Ascending aorta (tissue), 2 donors: ENCODE data around the gene HSPA12A. TPM values are rescaled to one million over a fixed set of nuclear protein-coding genes. Genes with fewer than 3 reads are reported as not detected.

Source experiments
- DNase-seq, 2 donors: peaks; one replicate each; pipeline ENCODE4 v3.0.0-alpha.2; 2019; ENCODE audit warnings: low spot score in 2 of 2
- H3K27ac ChIP-seq, 2 donors: fragments of 200-600 bp; sonication (generic); one replicate each; pipeline ENCODE4 v1.5.1; 2016 to 2017; ENCODE audit warnings: mild to moderate bottlenecking in 1 of 2
- H3K27me3 ChIP-seq: fragments of 200-600 bp; sonication (generic); one replicate; pipeline ENCODE4 v1.5.1; 2017
- H3K36me3 ChIP-seq, 2 donors: fragments of 200-600 bp; sonication (generic); one replicate each; pipeline ENCODE4 v1.5.1; 2016
- H3K4me1 ChIP-seq, 2 donors: fragments of 200-600 bp; sonication (generic); one replicate each; pipeline ENCODE4 v1.5.1; 2016 to 2017; ENCODE audit warnings: mild to moderate bottlenecking in 1 of 2
- H3K4me3 ChIP-seq, 2 donors: fragments of 200-600 bp; sonication (generic); one replicate each; pipeline ENCODE4 v1.5.1; 2016 to 2017; ENCODE audit warnings: mild to moderate bottlenecking in 1 of 2
- H3K9me3 ChIP-seq, 2 donors: fragments of 200-600 bp; sonication (generic); one replicate each; pipeline ENCODE4 v1.5.1; 2016
- intact Hi-C: fragments of 100-400 bp; cut with DNase I; formaldehyde crosslinking; loops from one replicate; pipeline ENCODE4 v1.15.1; 2023
- total RNA-seq: library from RNA; depleted of rRNA; stranded (reverse); fragments of >200 nt; gene quantifications from one replicate; pipeline ENCODE4 v1.1.0, GENCODE V29; 2016
- TF ChIP-seq, protein P1 (sequence below), 3 experiments: fragments of 200-600 bp in 2 of 3; fragments of 450-650 bp in 1 of 3; sonication (generic) in 2 of 3; IDR thresholded peaks; one replicate each; pipeline ENCODE4 v1.5.1; 2016 to 2019; ENCODE audit warnings: antibody characterized with exemption in 3 of 3, mild to moderate bottlenecking in 1 of 3, moderate library complexity in 1 of 3

Gene HSPA12A
- total RNA-seq, 1 donor from 2014 or later, result 5.5 TPM

- Histone ChIP-seq H3K36me3 (no peaks in the 10 kb centered on the region), H3K4me3 (peak overlapping the region in 1 of 2 donors; percentile 9), H3K4me1 (peaks cover 0 to 12% of the 10 kb centered on the region in 2 donors), H3K27me3 (no peaks in the 10 kb centered on the region), H3K27ac (peak overlapping the region in 1 of 2 donors; percentile 7), H3K9me3 (no peaks in the 10 kb centered on the region)
- TF ChIP-seq, protein P1, sequence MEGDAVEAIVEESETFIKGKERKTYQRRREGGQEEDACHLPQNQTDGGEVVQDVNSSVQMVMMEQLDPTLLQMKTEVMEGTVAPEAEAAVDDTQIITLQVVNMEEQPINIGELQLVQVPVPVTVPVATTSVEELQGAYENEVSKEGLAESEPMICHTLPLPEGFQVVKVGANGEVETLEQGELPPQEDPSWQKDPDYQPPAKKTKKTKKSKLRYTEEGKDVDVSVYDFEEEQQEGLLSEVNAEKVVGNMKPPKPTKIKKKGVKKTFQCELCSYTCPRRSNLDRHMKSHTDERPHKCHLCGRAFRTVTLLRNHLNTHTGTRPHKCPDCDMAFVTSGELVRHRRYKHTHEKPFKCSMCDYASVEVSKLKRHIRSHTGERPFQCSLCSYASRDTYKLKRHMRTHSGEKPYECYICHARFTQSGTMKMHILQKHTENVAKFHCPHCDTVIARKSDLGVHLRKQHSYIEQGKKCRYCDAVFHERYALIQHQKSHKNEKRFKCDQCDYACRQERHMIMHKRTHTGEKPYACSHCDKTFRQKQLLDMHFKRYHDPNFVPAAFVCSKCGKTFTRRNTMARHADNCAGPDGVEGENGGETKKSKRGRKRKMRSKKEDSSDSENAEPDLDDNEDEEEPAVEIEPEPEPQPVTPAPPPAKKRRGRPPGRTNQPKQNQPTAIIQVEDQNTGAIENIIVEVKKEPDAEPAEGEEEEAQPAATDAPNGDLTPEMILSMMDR (IDR thresholded peaks at IDR 0.05), result no peak
- DNase-seq, result no peak
- intact Hi-C loops, result no loop called here
Measured at GRCh38 chr10:116699049-116699448, 43.3 kb downstream of the HSPA12A start.

DNA sequence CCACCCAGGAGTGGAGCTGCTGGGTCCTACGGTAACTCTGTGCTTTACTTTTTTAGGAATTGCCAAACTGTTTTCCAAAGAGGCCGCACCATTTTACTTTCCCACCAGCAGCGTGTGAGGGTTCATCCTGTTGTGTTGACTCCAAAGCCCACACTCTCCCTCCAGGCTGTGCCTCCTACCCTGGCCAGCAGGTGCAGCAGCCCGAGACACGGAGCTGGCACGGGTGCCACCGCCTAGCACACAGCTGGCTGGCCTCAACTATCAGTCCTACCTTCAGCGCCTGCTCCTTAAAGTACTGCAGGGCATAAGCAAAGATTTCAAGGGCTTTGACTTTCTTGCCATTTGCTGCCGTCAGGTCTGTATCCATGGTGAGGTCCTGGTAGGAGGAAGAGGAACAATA, 44.0 kb downstream of the HSPA12A start:
- TF ChIP-seq, protein P1 (IDR thresholded peaks at IDR 0.05), result no peak
- Histone ChIP-seq H3K36me3 (no peaks in the 10 kb centered on the region), H3K9me3 (no peaks in the 10 kb centered on the region), H3K27me3 (no peaks in the 10 kb centered on the region), H3K4me3 (no peak overlapping the region), H3K4me1 (peaks cover 0 to 12% of the 10 kb centered on the region in 2 donors), H3K27ac (no peak overlapping the region)
- intact Hi-C loops, result no loop called here
- DNase-seq, result no peak

DNA sequence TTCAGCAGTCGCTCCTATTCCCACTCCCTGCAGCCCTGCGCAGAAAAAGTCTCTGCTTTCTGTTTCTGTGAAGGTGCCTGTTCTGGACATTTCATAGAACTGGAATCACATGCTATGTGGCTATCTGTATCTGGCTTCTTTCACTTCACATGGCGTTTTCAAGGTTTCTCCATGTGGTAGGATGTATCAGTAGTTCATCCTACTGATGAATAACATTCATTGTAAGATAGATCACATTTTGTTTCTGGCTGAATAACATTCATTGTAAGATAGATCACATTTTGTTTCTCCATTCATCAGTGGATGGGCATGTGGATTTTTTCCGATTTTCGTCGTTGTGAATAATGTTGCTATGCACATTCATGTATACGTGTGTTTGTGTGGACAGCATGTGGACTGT, 44.5 kb downstream of the HSPA12A start:
- DNase-seq, result no peak
- intact Hi-C loops, result no loop called here
- TF ChIP-seq, protein P1 (IDR thresholded peaks at IDR 0.05), result no peak

DNA sequence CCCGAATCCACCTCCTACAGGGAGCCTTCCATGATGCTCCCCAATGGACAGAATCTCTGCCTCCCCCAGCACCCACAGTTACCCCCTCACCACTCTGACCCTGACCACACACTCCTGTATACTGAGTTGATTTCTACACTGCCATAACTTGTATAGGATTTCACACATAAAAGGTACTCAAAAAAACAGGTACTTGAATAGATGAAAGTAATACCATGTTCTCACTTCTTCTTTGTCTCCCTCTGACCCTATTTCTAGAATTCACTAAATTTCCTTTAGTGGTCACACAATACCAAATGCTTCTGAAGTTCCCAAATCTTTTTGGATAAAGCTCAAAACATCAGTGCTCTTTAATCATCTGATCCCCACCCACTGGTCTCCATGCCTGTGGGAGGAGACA, 45.4 kb downstream of the HSPA12A start:
- intact Hi-C loops, result no loop called here
- Histone ChIP-seq H3K4me3 (no peak overlapping the region), H3K4me1 (peaks cover 2 to 13% of the 10 kb centered on the region in 2 donors)

More for the DNA sequence above, 44.5 kb downstream of the HSPA12A start:
- Histone ChIP-seq H3K27me3 (no peaks in the 10 kb centered on the region), H3K4me1 (peaks cover 0 to 12% of the 10 kb centered on the region in 2 donors), H3K4me3 (no peak overlapping the region), H3K36me3 (no peaks in the 10 kb centered on the region), H3K27ac (no peak overlapping the region), H3K9me3 (no peaks in the 10 kb centered on the region)

GRCh38 chr10:116694927-116695268, 47.5 kb downstream of the HSPA12A start:
- H3K27me3 ChIP-seq, result no peaks in the 10 kb centered on the region
- no peaks in the 10 kb centered on the region for H3K36me3 ChIP-seq
- H3K27ac ChIP-seq, result no peak overlapping the region
- peaks cover 7 to 32% of the 10 kb centered on the region in 2 donors for H3K4me1 ChIP-seq
- TF ChIP-seq, protein P1 (IDR thresholded peaks at IDR 0.05), result no peak
- intact Hi-C loops, result no loop called here
- no peak for DNase-seq
- no peak overlapping the region for H3K4me3 ChIP-seq
- H3K9me3 ChIP-seq, result no peaks in the 10 kb centered on the region

More for the DNA sequence above, 45.4 kb downstream of the HSPA12A start:
- Histone ChIP-seq H3K27ac (no peak overlapping the region), H3K9me3 (no peaks in the 10 kb centered on the region), H3K36me3 (no peaks in the 10 kb centered on the region), H3K27me3 (no peaks in the 10 kb centered on the region)
- TF ChIP-seq, protein P1 (IDR thresholded peaks at IDR 0.05), result no peak
- no peak for DNase-seq
